ENCODE measurements around the gene PIGN.

DNA sequence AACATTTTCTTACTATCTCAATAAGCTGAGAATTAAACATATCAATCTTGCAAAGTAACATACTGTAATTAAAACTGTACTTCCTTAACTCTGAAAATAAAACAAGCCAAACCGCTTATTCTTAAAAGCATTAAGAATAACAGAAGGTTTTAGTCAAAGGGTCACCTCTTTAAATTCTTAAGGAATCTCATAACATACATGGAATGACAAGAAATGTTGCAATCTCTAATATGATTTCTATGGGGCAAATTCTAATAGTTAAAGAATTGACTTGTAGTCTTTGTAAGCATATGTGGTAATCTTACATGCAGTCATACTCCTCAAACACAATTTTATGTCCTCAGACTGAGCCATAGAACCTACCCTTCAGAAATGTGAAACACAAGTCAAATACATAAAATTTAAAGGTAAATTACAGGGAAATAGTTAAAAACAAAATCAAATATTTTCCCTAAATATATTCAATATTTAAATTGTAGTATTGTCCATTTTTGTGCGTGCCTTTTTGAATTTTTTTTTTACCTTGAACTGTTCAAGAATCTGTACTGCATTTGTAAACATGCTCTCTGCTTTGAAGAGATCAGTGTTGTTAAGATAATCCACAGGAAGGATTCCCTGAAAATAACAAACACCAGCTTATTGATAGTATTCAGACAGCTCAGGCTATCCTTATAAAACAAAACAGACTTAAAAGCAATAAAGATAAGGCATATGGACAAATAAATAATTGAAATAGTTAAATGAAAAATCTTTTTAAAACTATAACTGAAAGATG, 48.2 kb downstream of the PIGN start:
- no peak for TF ChIP-seq CTCF (IDR thresholded peaks at IDR 0.05)
- no peak for TF ChIP-seq POLR2AphosphoS5 (IDR thresholded peaks at IDR 0.05)
- TF ChIP-seq POLR2A (IDR thresholded peaks at IDR 0.05) = no peak

Measured in breast epithelium (tissue), 3 donors.